ENCODE measurements around the gene HNRNPA1L2. TPM values are rescaled to one million over a fixed set of nuclear protein-coding genes. Genes with fewer than 3 reads are reported as not detected.

The HNRNPA1L2 gene
- total and polyA plus RNA-seq, 9 of the 15 experiments (the other 6 are each of a cell fraction or from before 2014, with no cell fraction given), result 3.7 to 10.8 (median 6.8) TPM

DNA sequence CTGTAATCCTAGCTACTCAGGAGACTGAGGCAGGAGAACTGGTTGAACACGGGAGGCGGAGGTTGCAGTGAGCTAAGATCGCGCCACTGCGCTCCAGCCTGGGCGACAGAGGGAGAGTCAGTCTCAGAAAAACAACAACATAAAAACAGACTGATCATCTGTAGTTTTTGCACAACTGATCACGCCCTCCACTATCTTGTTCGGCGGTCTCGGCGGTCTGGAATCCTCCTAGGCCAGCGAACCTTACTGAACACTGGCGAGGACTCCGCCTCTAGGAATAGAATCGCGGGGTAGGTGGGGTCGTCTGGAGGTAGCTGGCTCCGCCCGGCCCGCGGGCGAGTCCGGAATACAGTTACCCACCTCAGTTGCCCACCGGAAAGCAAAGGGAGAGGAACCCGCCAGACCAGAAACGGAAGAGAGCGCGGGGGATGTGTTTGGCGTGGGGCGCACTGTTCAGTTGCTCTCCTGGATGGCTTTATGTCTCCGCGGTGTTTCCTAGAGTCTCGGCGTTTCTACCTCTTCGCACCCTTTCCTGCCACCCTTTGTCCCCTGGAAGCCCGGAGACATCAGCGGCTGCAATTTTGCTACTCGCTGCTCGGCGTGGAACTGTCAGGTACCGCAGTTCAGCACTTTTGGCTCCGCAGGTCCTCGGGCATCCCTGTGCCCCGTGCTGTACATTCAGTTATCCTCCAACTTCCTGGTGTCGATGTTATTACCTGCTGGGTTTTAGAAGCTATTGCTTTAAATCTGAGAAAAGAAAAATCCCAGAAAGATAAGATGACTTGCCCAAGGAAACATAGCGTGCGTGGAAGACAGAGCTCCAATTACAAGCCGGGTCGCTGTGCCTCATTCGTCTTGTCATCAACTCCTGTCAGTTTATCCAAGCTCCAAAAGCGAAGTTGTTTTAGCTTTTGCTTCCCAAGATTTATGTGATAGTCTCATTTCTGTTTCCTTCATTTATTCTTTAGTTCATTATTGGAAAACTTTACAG lies 24.9 kb upstream of the HNRNPA1L2 start (continued):
- TF ChIP-seq CHAMP1 (IDR thresholded peaks at IDR 0.05) (no peak), CXXC5 (CRISPR knock-in tag; IDR thresholded peaks at IDR 0.05) (peak; percentile 52), ZNF586 (CRISPR knock-in tag; conservative IDR thresholded peaks at IDR 0.05) (no peak), RBBP5 (IDR thresholded peaks at IDR 0.05; ENCODE audit: borderline replicate concordance, insufficient read depth, low read length, poor library complexity, severe bottlenecking) (peak; percentile 68), GATAD2A (IDR thresholded peaks at IDR 0.05) (no peak), POLR2G (IDR thresholded peaks at IDR 0.05; ENCODE audit: low read depth, low read length) (peak; percentile 82), PML (IDR thresholded peaks at IDR 0.05; ENCODE audit: low read length) (no peak; the same call in 1 of the 2 replicates), CTCF (IDR thresholded peaks at IDR 0.05 in 2 of 3, conservative IDR thresholded peaks at IDR 0.05 in 1 of 3; ENCODE audit: insufficient read depth in 2 of 3, low read depth in 1 of 3, low read length in 3 of 3) (no peak), FOXA1 (IDR thresholded peaks at IDR 0.05; ENCODE audit: borderline replicate concordance) (no peak)
- TF ChIP-seq, protein P1, sequence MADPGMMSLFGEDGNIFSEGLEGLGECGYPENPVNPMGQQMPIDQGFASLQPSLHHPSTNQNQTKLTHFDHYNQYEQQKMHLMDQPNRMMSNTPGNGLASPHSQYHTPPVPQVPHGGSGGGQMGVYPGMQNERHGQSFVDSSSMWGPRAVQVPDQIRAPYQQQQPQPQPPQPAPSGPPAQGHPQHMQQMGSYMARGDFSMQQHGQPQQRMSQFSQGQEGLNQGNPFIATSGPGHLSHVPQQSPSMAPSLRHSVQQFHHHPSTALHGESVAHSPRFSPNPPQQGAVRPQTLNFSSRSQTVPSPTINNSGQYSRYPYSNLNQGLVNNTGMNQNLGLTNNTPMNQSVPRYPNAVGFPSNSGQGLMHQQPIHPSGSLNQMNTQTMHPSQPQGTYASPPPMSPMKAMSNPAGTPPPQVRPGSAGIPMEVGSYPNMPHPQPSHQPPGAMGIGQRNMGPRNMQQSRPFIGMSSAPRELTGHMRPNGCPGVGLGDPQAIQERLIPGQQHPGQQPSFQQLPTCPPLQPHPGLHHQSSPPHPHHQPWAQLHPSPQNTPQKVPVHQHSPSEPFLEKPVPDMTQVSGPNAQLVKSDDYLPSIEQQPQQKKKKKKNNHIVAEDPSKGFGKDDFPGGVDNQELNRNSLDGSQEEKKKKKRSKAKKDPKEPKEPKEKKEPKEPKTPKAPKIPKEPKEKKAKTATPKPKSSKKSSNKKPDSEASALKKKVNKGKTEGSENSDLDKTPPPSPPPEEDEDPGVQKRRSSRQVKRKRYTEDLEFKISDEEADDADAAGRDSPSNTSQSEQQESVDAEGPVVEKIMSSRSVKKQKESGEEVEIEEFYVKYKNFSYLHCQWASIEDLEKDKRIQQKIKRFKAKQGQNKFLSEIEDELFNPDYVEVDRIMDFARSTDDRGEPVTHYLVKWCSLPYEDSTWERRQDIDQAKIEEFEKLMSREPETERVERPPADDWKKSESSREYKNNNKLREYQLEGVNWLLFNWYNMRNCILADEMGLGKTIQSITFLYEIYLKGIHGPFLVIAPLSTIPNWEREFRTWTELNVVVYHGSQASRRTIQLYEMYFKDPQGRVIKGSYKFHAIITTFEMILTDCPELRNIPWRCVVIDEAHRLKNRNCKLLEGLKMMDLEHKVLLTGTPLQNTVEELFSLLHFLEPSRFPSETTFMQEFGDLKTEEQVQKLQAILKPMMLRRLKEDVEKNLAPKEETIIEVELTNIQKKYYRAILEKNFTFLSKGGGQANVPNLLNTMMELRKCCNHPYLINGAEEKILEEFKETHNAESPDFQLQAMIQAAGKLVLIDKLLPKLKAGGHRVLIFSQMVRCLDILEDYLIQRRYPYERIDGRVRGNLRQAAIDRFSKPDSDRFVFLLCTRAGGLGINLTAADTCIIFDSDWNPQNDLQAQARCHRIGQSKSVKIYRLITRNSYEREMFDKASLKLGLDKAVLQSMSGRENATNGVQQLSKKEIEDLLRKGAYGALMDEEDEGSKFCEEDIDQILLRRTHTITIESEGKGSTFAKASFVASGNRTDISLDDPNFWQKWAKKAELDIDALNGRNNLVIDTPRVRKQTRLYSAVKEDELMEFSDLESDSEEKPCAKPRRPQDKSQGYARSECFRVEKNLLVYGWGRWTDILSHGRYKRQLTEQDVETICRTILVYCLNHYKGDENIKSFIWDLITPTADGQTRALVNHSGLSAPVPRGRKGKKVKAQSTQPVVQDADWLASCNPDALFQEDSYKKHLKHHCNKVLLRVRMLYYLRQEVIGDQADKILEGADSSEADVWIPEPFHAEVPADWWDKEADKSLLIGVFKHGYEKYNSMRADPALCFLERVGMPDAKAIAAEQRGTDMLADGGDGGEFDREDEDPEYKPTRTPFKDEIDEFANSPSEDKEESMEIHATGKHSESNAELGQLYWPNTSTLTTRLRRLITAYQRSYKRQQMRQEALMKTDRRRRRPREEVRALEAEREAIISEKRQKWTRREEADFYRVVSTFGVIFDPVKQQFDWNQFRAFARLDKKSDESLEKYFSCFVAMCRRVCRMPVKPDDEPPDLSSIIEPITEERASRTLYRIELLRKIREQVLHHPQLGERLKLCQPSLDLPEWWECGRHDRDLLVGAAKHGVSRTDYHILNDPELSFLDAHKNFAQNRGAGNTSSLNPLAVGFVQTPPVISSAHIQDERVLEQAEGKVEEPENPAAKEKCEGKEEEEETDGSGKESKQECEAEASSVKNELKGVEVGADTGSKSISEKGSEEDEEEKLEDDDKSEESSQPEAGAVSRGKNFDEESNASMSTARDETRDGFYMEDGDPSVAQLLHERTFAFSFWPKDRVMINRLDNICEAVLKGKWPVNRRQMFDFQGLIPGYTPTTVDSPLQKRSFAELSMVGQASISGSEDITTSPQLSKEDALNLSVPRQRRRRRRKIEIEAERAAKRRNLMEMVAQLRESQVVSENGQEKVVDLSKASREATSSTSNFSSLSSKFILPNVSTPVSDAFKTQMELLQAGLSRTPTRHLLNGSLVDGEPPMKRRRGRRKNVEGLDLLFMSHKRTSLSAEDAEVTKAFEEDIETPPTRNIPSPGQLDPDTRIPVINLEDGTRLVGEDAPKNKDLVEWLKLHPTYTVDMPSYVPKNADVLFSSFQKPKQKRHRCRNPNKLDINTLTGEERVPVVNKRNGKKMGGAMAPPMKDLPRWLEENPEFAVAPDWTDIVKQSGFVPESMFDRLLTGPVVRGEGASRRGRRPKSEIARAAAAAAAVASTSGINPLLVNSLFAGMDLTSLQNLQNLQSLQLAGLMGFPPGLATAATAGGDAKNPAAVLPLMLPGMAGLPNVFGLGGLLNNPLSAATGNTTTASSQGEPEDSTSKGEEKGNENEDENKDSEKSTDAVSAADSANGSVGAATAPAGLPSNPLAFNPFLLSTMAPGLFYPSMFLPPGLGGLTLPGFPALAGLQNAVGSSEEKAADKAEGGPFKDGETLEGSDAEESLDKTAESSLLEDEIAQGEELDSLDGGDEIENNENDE (IDR thresholded peaks at IDR 0.05; ENCODE audit: low read depth, low read length), result no peak
